ENCODE data around the gene TSPY4.
"Not testable (repeated sequence)": the region's sequence is repeated elsewhere in the genome, so short reads cannot be mapped to it uniquely, and the experiment has no call there.

Gene TSPY4

GRCh38 chrY:9337164-9337563 is at the start of gene TSPY4:
Gene TSPY4, plus strand, starts transcription at chrY:9337464. Its CDS starts 46 bp downstream, at chrY:9337510.
- not testable (repeated sequence) for DNase-seq (ENCODE audit: low spot score)

GRCh38 chrY:9320996-9321395 is 16.3 kb upstream of the TSPY4 start:
- no peak for DNase-seq (ENCODE audit: low spot score)

GRCh38 chrY:9357497-9357896 is 20.2 kb downstream of the TSPY4 start, which contains the start of gene TSPY8:
Gene TSPY8, plus strand, starts transcription at chrY:9357797. Its CDS starts 46 bp downstream, at chrY:9357843.
- not testable (repeated sequence) for DNase-seq (ENCODE audit: low spot score)
